Kidney (tissue), 14 donors: ENCODE results near the gene MPHOSPH9. TPM values are rescaled to one million over a fixed set of nuclear protein-coding genes. Genes with fewer than 3 reads are reported as not detected.

Source experiments
- DNase-seq, 5 donors: peaks; one replicate each; pipeline ENCODE4 v3.0.0-alpha.2; 2013 to 2020
- FAIRE-seq: peaks from 2 replicates; lab custom pipeline; 2012; peaks lifted over from hg19 to GRCh38; lab: Jason Lieb, UNC
- H3K27ac ChIP-seq, 2 donors: one replicate each; pipeline ENCODE4 v1.7.0; 2013; ENCODE audit warnings: low read depth in 2 of 2, low read length in 2 of 2, inconsistent platforms in 1 of 2
- H3K27me3 ChIP-seq: one replicate; pipeline ENCODE4 v1.7.1; 2013; ENCODE audit warnings: low read length, inconsistent platforms; ENCODE audit not compliant: control insufficient read depth, insufficient read depth
- H3K36me3 ChIP-seq, 3 donors: one replicate each; pipeline versions ENCODE4 v1.7.0 to v1.7.1; 2013; ENCODE audit warnings: low read length in 3 of 3, control low read depth in 1 of 3, inconsistent platforms in 1 of 3; ENCODE audit not compliant: insufficient read depth in 3 of 3, control insufficient read depth in 2 of 3
- H3K4me1 ChIP-seq, 3 donors: one replicate each; pipeline versions ENCODE4 v1.7.0 to v1.7.1; 2013; ENCODE audit warnings: low read length in 3 of 3, inconsistent platforms in 1 of 3, low read depth in 1 of 3; ENCODE audit not compliant: control insufficient read depth in 2 of 3, insufficient read depth in 2 of 3
- H3K4me3 ChIP-seq, 3 donors: one replicate each; pipeline versions ENCODE4 v1.7.0 to v1.8.1; 2013; ENCODE audit warnings: low read length in 3 of 3, control low read depth in 1 of 3, inconsistent platforms in 1 of 3
- H3K9ac ChIP-seq, 3 donors: one replicate each; pipeline versions ENCODE4 v1.7.0 to v1.7.1; 2013; ENCODE audit warnings: low read length in 3 of 3, control low read depth in 1 of 3, inconsistent platforms in 1 of 3
- H3K9me3 ChIP-seq, 3 donors: one replicate each; pipeline versions ENCODE4 v1.7.0 to v1.7.1; 2013; ENCODE audit warnings: low read length in 3 of 3, control low read depth in 1 of 3, inconsistent platforms in 1 of 3; ENCODE audit not compliant: control insufficient read depth in 2 of 3, insufficient read depth in 1 of 3
- CTCF ChIP-seq: IDR thresholded peaks from 3 replicates; pipeline ENCODE4 v1.5.1; 2012; ENCODE audit warnings: mild to moderate bottlenecking, moderate library complexity, borderline replicate concordance; ENCODE audit not compliant: insufficient read depth; ENCODE audit errors: extremely low read depth
- intact Hi-C: fragments of 100-400 bp; cut with DNase I; formaldehyde crosslinking; loops from one replicate; pipeline ENCODE4 v1.11.1; 2022
- polyA plus RNA-seq: library from polyadenylated mRNA; stranded (reverse); fragments of 350-450 nt; fragmentation: Illumina TruSeq; extraction: RNeasy Lipid Tissue Mini Kit (QIAGEN cat#74804); gene quantifications from one replicate; pipeline ENCODE4 v1.2.3, GENCODE V29; 2014; ENCODE audit warnings: low read depth, low replicate concordance; ENCODE audit not compliant: insufficient read depth
- total RNA-seq: library from RNA; stranded (reverse); fragmentation: NEBNext Ultra II Directional; extraction: Animal tissue kit (Norgen Biotek cat#: 25700); gene quantifications from one replicate; pipeline ENCODE4 v1.2.1, GENCODE V29; 2021
- donor health status: control.
- donor health status: control.
- donor health status: control.
- donor health status: control.
- donor health status: control.
- donor health status: DM: yes; HTN: yes; CAD: no.
- donor health status: Normal renal cell carcinoma (clear cell type).

The MPHOSPH9 gene
- total and polyA plus RNA-seq, 2 donors from 2014 or later, result 7.2 to 25.2 TPM

- Histone ChIP-seq H3K27ac (no peak overlapping the region), H3K4me1 (peaks cover 0 to 22% (median 0%) of the 10 kb centered on the region in 3 donors), H3K36me3 (peaks cover 0 to 8% (median 5%) of the 10 kb centered on the region in 3 donors), H3K9me3 (no peaks in the 10 kb centered on the region), H3K27me3 (no peaks in the 10 kb centered on the region), H3K4me3 (no peak overlapping the region), H3K9ac (no peak overlapping the region)
- DNase-seq (no peak), FAIRE-seq (no peak)
- no peak for TF ChIP-seq CTCF
- intact Hi-C loops, result no loop called here
Observed at GRCh38 chr12:123267335-123267920, 34.5 kb upstream of the MPHOSPH9 start.

GRCh38 chr12:123266679-123267277, 33.8 kb upstream of the MPHOSPH9 start:
- Histone ChIP-seq H3K9ac (no peak overlapping the region), H3K9me3 (no peaks in the 10 kb centered on the region), H3K27ac (no peak overlapping the region), H3K36me3 (peaks cover 0 to 9% (median 8%) of the 10 kb centered on the region in 3 donors), H3K4me3 (no peak overlapping the region), H3K27me3 (no peaks in the 10 kb centered on the region), H3K4me1 (peaks cover 0 to 20% (median 0%) of the 10 kb centered on the region in 3 donors)
- DNase-seq (peak in 1 of 5 donors; percentile 59), FAIRE-seq (no peak)
- intact Hi-C loops, result no loop called here
- TF ChIP-seq CTCF, result no peak

GRCh38 chr12:123265851-123266678, 33.1 kb upstream of the MPHOSPH9 start:
- Histone ChIP-seq H3K9me3 (no peaks in the 10 kb centered on the region), H3K4me3 (no peak overlapping the region), H3K9ac (no peak overlapping the region), H3K27ac (no peak overlapping the region), H3K4me1 (peaks cover 0 to 20% (median 0%) of the 10 kb centered on the region in 3 donors), H3K27me3 (no peaks in the 10 kb centered on the region), H3K36me3 (peaks cover 2 to 11% (median 9%) of the 10 kb centered on the region in 3 donors)
- FAIRE-seq, result no peak
- intact Hi-C loops, result no loop called here
- DNase-seq, result peak in 1 of 5 donors; percentile 72
- no peak for TF ChIP-seq CTCF
